GM21423 (cell line): ENCODE results near the gene VWA1.
"Not testable (repeated sequence)": the region's sequence is repeated elsewhere in the genome, so short reads cannot be mapped to it uniquely, and the experiment has no call there.

Experiments
- ATAC-seq: cut with Tn5 transposase; IDR thresholded peaks from one replicate; pipeline ENCODE4 v1.9.1; 2021; ENCODE audit warnings: mild to moderate bottlenecking, moderate library complexity; ENCODE audit not compliant: unreplicated experiment

Gene VWA1

DNA sequence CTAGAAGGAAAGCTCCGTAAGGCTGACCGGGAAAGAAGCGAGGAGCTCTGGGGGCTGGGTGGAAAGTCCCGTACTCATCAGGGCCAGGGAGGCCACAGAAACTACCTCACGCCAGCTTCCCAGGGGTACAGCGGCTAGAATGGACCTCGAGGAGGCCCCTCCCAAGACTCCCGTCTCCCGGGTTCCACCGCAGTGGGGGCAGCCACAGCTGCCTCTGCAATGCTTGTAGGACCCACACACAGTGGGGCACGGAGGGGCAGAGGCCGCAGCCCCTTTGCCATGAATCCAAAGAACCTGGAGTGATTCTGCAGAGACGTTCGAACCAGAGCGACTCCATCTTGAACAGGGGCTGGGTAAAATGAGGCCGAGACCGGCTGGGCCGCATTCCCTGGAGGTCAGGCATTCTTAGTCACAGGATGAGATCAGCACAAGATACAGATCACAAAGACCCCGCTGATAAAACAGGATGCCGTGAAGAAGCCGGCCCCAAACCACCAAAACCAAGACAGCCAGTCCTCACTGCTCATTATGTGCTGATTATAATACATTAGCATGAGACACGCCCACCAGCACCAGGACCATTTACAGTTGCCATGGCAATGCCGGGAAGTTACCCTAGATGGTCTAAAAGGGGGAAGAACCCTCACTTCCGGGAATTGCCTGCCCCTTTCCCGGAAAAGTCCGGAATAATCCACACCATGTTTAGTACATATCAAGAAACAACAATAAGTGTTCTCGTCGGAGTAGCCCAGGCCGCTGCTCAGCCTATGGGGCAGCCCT, 12.8 kb upstream of the VWA1 start:
- no peak for ATAC-seq

DNA sequence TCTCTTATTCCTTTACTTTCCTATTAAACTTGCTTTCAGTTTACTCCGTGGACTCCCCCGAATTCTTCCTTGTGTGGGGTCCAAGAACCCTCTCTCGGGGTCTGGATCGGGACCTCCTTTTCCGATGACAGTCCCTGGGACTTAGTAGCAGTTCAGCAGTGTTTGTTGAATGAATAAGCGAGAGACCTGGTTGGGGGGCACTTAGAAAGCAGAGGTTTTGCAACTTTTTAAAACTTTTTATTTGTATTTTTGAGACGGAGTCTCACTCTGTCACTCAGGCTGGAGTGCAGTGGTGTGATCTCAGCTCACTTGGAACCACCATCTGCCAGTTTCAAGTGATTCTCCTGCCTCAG, 12.3 kb upstream of the VWA1 start:
- ATAC-seq = no peak

DNA sequence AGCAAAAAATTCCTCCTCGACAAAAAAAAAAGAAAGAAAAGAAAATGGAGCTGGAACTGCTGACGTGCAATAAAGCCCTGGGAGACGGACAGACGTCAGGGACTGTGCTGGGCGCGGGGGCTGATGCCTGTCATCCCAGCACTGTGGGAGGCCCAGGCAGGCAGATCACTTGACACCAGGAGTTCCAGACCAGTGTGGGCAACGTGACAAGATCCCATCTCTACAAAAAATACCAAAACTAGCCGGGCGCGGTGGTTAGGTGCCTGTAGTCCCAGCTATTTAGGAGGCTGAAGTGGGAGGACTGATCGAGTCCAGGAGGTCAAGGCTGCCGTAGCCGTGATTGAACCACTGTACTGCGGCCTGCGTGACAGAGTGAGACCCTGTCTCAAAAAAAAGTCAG, 10.8 kb upstream of the VWA1 start:
- ATAC-seq = no peak

DNA sequence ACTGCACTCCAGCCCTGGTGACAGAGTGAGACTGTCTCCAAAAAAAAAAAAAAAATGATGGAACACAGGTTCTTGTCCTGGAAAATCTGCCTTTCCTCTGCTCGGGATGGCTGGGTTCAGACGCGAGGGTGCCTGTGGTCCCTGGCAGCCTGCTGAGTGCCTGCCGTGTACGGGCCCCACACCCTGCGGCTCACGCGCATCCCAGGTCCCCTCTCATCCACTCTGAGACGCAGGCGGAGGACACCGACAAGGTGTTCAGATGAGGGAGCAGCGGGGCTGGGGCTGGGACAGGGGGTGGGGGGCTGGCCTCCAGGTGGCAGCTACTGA, 10.1 kb upstream of the VWA1 start:
- no peak for ATAC-seq

DNA sequence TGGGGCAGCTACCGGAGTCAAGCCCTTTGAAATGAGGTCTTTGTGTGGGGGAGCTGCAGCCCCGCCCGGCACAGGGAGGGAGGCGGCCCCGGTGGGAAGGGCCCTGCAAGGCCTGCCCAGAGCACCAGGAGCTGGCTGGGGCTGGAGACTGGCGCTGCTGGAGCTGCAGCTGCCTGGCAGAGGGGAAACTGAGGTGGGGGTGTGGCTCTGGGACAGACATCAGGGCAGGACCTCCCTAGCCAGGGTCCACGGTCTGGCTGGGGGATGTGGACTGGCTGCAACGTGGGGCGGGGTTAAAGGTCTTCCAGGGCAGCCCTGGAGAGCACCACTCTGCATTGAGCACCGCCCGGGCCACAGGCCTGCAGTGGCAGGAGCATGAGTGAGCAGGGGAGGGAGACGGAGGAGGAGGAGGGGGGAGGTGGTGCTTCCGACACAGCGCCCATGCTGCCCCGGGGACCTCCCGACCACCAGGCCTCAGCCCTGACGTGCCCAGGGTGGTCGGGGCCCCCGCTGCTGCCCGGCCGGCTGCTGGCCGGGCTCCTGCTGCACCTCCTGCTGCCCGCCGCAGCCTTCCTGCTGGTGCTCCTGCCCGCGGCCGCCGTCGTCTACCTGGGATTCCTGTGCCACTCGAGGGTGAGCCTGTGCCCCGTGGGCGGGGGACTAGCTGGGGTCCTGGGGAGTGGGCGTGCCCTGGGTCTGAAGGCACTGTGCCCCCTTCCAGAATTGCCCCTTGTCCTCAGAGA, 9.6 kb upstream of the VWA1 start:
- no peak for ATAC-seq

DNA sequence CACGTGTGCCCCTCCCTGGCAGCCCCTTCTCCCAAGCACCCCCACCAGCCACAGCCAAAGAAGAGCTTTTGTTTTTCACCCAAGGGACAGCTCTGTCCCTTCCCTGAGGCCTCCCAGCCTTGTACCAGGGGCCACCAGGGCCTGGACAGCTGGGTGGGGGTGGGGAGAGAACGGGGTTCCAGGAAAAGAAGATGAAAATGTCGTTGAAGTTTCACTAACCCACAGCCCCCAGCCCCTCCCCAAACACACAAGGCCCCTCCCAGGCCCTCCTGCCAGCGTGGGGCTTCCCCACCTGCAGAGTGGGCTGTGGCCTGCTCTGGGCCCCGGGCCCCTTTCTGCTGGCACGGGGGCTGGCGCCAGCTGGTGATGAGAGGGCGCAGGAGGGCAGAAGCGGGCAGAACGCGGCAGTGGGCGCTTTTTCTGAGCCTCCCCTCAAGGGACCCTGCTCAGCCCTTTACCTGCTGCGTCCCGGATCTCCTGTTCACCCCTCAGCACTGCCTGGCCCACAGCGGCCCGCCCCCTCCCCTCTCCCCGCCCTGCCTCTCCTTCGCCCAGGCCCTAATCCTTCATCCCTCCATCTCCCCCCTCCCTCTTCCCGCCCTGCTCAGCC, 8.9 kb upstream of the VWA1 start:
- no peak for ATAC-seq

DNA sequence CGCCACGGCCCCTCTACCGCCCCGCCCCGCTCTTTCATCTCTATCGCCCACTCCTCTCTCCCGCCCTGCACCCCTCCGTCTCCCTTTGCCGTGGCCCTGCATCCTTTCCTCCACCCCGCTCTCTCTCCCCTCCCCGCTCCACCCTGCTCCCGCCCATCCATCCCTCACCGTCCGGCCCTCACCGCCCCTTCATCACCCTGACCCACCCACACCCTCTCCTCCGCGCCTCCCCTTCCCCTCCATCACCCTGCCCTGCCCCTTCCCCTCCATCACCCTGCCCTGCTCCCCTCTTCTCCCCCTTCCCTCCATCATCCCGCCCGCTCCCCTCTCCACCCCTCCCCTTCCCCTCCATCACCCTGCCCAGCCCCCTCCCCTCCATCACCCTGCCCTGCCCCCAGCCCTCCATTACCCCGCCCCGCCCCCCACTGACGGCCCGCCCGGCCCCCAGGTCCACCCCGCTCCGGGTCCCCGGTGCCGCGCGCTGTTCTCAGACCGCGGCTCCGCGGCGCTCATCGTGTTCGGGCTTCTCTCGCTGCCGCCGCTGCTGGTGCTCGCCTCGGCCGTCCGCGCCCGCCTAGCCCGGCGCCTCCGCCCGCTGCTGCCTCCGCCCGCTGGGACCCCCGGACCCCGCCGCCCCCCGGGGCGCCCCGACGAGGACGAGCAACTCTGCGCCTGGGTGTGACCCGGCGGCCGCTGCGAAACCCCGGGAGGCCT, 8.2 kb upstream of the VWA1 start:
- ATAC-seq = no peak

DNA sequence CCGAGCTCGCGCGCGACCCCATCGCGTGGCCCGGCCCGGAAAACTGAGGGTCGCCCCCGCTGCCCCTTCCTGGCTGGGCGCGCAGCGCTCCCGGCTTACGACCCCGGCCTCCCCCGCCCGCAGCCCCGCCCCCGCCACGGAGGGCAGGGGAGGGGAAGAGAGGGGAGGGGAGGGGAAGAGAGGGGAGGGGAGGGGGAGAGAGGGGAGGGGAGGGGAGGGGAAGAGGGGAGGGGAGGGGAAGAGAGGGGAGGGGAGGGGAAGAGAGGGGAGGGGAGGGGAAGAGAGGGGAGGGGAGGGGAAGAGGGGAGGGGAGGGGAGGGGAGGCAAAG, 7.7 kb upstream of the VWA1 start:
- ATAC-seq = no peak

DNA sequence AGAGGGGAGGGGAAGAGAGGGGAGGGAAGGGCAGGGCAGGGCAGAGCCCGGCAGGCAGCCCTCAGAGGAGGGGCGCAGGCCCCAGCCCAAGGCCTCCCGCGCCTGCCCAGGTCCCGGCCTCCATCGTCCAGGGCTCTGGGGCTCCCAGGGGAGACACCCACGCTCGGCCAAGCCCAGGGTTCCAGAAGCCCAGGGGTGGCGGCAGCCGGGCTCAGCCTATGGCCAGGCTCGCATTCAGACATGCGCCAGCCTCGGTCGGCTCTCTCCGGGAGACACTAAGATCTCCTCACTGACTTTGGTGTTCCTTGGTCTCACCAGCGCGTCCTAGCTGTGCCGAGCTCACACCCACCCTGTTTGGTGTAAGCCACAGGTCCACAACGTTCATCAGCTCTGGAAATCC, 7.3 kb upstream of the VWA1 start:
- no peak for ATAC-seq

DNA sequence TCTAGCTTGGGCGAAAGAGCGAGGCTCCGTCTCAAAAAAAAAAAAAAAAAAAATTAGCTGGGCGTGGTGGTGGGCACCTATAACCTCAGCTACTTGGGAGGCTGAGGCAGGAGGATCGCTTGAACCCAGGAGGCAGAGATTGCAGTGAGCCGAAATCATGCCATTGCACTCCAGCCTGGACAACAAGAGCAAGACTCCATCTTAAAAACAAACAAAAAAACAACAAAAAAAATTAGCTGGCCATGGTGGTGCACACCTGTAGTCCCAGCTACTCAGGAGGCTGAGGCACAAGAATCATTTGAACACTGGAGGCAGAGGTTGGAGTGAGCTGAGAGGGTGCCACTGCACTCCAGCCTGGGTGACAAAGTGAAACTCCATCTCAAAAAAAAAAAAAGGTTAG, 6.5 kb upstream of the VWA1 start:
- not testable (repeated sequence) for ATAC-seq

DNA sequence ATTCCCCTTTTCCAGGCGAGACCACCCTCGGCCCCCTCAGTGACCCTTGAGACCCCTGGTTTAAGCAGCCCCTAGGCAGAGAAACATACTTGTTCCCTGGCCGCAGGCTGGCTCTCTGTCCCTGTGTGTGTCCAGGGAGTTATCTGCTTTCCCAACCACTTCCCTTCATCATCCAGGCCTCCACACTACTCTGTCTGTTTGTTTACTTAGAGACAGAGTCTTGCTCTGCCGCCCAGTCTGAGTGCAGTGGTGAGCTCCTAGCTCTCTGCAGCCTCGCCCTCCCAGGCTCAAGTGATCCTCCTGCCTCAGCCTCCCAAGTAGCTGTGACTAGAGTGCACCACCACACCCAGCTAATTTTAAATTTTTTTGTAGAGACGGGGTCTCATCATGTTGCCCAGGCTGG, 5.8 kb upstream of the VWA1 start:
- ATAC-seq = no peak

DNA sequence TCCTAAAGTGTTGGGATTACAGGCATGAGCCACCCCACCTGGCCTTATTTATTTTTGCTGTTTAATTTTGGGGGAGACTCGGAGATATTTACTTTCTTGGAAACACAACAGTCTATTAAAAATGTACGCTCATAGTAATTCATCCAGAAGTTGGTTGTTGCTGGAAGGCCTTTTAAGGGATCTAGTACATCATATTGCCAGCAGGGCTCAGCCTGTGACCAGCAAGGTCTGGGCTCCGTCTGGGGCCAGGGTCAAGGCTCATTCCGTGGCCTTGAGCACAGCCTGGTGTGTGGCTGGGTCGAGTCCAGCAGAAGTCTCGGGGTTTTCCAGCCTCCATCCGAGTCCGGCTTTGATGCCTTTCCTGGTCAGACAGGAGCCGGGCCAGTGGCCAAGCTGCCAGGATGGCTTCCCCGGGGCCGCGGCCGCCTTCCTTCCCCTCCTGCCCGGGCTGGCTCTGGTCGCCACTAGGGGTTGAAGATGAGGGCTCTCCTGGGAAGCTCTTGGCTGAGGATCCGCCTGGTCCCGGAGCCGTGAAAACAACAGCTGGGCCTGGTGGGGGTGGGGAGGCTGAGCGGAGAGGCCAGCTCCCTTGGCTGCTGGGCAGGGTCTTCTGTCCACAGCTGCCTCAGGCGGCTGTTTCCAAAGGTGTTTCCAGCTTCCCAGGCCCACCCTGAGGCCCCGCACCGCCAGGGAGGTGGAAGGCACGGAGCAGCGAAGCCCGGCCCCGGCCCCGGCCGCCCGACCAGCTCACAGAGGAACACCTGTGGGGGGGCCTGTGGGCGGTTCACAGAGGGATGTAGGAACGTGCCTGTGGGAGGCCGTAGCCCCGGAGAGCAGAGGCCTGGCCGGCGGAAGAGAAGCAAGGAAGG, 5.1 kb upstream of the VWA1 start:
- ATAC-seq = no peak

DNA sequence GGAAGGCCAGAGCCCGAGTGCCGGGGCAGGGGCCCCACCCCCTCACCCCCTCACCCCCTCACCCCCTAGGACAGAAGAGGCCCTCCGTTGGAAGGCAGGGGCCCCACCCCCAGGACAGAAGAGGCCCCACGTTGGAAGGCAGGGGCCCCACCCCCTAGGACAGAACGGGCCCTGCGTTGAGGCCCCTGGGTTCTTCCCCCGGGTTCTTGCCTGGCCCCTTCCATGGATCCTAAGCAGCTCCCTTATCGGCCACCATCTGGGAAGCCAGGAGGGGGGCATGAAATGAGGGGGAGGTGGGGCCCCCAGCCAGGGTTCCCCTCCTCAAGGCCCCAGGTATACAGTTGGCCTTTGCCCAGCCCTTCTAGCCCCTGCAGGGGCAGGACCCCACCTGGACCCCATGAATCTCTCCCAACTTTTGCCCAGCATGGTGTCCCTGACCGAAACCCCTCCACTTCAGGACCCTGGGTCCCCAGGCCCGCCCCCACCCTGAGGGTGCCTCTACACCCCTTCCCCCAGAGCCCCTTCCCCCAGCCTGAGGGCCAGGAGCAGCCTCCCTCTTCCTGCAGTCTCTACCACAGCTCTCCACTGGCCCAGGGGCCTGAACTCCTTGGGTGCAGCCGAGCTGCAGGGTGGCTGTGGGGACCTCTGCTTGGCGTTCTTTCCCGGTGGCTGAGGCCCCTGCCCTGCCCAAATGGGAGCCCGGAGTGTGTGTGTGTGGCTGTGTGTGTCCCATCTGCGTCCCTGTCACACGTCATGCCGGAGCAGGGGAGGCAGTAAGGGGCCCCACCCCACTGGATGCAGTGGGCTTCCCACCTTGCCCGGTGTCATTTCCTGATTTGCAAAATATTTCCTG, 4.3 kb upstream of the VWA1 start:
- ATAC-seq = no peak

DNA sequence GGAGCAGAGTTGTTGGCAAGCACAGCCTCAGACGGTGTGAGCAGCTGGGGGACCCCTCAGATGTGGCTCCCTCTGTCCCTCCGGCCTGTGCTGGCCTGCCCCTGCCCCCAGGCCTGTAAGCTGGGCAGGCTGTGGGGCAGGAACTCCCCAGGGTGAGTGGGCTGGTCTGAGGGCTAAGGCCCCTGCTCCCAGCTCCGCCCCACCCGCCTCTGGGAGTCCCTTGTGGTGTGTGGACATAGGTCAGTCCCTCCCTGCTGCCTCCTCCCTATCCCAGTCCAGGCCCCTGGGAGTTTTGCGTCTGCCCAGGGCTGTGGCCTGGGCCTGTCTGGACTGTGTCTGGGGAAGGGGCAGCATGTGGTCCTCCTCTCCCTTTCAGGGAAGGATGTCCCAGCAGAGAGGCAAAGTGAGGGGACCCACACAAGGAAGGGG, 3.6 kb upstream of the VWA1 start:
- no peak for ATAC-seq

DNA sequence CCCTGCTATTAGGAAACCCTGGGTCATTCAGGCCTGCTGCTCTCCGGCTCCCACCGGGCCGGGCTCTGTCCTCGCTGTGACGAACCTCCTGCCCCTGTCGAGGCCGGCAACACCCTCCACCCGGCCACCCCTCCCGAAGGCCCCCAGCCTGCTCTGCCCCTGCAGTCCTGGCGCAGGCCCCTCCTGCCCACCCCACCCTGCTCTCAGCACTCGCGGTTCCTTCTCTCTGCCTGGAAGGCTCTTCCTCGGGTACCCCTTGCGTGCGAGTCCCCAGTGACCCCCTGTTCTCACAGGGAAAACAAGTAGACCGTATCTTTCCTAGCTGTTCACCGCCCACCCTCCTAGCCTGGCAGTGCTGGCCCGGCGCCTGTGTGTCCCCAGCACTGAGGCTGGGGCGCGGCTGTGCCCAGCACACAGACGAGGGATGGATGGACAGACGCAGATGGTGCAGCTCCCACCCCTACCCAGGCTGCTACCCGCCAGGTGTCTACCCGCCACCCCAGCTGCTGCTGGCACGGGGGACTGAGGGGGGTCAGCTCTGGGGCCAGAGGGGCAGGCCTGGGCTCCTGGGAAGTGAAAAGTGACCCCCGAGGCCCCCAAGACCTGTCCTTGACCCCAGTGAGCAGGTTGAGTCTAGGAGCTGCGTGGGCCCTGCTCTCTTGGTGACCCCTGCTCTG, 3.1 kb upstream of the VWA1 start:
- no peak for ATAC-seq

DNA sequence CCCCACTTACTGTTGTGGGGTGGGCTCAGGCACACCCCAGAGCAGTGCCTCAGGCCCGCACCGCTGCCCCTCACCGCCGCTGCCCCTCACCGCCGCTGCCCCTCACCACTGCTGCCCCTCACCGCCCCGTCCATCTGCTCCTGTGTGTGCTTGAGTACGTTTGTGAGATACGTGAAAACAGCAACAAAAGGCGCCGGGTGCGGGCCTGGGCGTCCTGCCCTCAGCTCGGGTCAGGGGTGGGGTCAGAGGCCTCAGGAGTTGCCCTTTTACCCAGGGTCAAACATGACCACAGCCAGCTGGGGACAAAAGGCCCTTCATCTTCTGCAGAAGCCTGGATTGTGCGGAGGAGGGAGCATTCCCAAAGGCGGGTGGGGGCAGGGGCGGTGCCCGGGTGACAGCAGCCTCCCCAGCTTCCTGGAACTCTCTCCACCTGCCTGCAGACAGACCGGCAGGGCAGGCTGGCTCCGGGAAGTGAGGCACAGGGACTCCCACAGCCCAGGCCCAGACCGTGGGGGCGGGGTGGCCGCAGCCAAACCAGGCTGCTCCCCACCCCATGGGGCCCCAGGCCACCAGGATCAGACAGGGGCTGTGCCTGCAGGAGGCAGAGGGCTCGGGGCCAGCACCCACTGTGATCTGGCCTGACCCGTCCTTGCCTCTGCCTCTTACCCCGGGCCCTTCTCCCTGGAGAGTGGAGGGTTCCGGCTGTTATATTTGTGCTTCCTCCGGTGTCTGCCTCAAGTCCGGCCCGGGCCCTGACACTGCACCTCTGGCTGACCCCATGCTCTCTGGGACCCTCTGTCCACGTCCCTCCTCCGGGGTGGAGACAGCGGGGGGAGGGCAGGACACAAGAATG, 2.3 kb upstream of the VWA1 start:
- ATAC-seq = no peak

DNA sequence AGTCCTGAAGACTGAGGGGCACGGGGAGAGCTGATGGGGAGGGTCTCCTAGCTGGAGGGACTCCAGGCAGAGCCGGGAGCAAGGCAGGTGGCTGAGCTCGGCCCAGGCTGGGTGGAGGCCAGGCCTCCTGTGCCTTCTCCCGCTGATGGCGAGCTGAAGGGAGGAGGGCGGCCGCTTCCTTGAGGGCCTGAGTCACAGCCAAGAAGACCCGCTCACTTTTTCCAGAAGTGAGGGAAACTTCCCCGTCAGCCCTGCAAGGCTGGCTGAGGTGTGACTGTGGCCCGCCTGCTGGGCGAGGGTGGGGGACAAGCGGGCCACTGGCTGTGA, 1.7 kb upstream of the VWA1 start:
- no peak for ATAC-seq

DNA sequence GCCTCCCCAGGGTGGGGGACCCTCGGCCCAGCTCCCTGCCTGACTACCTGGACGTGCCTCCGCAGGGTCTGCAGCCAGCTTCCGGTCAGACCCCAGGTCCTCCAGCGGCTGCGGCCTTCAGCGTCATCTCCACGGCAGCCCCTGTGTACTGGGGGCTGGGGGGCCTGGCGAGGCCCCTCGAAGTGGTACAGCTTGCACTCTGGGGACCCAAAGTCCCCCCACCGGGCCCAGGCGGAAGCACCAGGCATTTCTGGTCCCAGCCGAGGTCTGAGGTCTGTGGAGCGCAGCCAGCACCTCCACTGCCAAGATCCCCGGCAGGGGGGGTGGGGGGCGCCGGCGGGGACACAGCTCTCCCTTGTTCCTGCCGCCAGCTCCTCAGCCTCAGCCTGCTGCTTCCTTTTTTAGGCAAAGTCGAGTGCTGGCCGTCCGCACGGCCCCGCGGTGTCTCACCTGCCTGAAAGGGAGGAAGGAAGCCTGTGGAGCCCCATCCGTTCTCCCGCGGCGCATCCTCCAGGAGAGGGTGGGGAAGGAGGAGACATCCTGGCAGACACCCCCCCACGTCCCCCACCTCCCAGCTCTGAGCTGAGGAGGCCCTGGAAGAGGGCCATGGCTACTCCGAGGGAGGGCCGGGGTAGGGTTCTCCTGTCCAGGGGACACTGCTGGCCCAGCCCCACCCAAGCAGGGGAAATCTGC, 1.2 kb upstream of the VWA1 start:
- no peak for ATAC-seq
